Neural cell (in vitro differentiated cells): Measurements from ENCODE around the gene CDK2AP2.

Experiments used
- EZH2 ChIP-seq: fragments of 200-600, 300-800 bp; shearing (Covaris generic), sonication (generic); IDR thresholded peaks from 2 replicates; pipeline ENCODE4 v1.6.1; 2014; ENCODE audit warnings: antibody characterized with exemption, low read length, borderline replicate concordance, mild to moderate bottlenecking; ENCODE audit not compliant: insufficient read depth, poor library complexity, severe bottlenecking
- TF ChIP-seq, protein P1 (sequence below): fragments of 450-650 bp; IDR thresholded peaks from 2 replicates; pipeline ENCODE4 v1.5.1; 2014; ENCODE audit warnings: antibody characterized with exemption, mild to moderate bottlenecking, moderate library complexity; ENCODE audit not compliant: poor library complexity, severe bottlenecking

DNA sequence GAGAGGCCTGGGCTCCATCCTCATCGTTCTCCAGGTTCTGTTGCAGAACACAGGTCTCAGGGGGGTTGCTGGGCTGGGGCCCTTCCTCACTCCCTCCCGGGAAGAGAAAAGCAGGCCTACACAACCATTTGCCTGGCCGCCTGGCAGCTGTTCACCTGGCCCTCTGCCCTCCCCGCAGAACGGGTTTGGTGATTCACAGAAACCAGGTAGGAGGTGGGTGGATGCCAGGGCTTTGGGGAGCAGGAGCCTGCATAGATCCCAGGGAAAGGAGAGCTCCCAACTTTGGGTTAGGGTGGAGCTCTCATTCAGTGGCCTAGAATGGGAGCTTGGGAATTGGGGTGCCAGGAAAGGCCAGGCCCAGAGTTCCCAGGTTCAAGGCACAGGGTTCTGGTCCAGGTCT, 39.9 kb downstream of the CDK2AP2 start:
- TF ChIP-seq, protein P1, sequence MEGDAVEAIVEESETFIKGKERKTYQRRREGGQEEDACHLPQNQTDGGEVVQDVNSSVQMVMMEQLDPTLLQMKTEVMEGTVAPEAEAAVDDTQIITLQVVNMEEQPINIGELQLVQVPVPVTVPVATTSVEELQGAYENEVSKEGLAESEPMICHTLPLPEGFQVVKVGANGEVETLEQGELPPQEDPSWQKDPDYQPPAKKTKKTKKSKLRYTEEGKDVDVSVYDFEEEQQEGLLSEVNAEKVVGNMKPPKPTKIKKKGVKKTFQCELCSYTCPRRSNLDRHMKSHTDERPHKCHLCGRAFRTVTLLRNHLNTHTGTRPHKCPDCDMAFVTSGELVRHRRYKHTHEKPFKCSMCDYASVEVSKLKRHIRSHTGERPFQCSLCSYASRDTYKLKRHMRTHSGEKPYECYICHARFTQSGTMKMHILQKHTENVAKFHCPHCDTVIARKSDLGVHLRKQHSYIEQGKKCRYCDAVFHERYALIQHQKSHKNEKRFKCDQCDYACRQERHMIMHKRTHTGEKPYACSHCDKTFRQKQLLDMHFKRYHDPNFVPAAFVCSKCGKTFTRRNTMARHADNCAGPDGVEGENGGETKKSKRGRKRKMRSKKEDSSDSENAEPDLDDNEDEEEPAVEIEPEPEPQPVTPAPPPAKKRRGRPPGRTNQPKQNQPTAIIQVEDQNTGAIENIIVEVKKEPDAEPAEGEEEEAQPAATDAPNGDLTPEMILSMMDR = no peak
- no peak for TF ChIP-seq EZH2
